ENCODE measurements around the gene CEBPA.

CEBPA gene

GRCh38 chr19:33281296-33281926 lies 20.9 kb downstream of the CEBPA start:
- TF ChIP-seq CTCF (IDR thresholded peaks at IDR 0.05; ENCODE audit: control insufficient read depth, extremely low read depth, insufficient read depth) = no peak
- no peak for DNase-seq (ENCODE audit: low read depth)
- no peak overlapping the region for H3K4me3 ChIP-seq (ENCODE audit: low read depth, low read length)

GRCh38 chr19:33280351-33280921 lies 21.9 kb downstream of the CEBPA start:
- no peak for DNase-seq (ENCODE audit: low read depth)
- no peak overlapping the region for H3K4me3 ChIP-seq (ENCODE audit: low read depth, low read length)
- TF ChIP-seq CTCF (IDR thresholded peaks at IDR 0.05; ENCODE audit: control insufficient read depth, extremely low read depth, insufficient read depth) = no peak

- TF ChIP-seq CTCF (IDR thresholded peaks at IDR 0.05; ENCODE audit: control insufficient read depth, extremely low read depth, insufficient read depth) = no peak
- H3K4me3 ChIP-seq (ENCODE audit: low read depth, low read length) = no peak overlapping the region
- DNase-seq (ENCODE audit: low read depth) = no peak
Measured at GRCh38 chr19:33279430-33280350, 22.6 kb downstream of the CEBPA start.

GRCh38 chr19:33278403-33279269 lies 23.7 kb downstream of the CEBPA start:
- no peak for TF ChIP-seq CTCF (IDR thresholded peaks at IDR 0.05; ENCODE audit: control insufficient read depth, extremely low read depth, insufficient read depth)
- no peak for DNase-seq (ENCODE audit: low read depth)
- no peak overlapping the region for H3K4me3 ChIP-seq (ENCODE audit: low read depth, low read length)

- no peak for DNase-seq (ENCODE audit: low read depth)
Measured at GRCh38 chr19:33278023-33278402, 24.3 kb downstream of the CEBPA start.

More at GRCh38 chr19:33278023-33278402, 24.3 kb downstream of the CEBPA start:
- no peak for TF ChIP-seq CTCF (IDR thresholded peaks at IDR 0.05; ENCODE audit: control insufficient read depth, extremely low read depth, insufficient read depth)
- H3K4me3 ChIP-seq (ENCODE audit: low read depth, low read length) = no peak overlapping the region
